Measurements from ENCODE around the gene NF2. TPM values are rescaled to one million over a fixed set of nuclear protein-coding genes. Genes with fewer than 3 reads are reported as not detected.
A peak's percentile ranks its signal among the peaks of the same experiment; 100 is the strongest.

The NF2 gene
- total RNA-seq, 1 donor from 2014 or later: 67.9 TPM

- DNase-seq (ENCODE audit: extremely low spot score, unreplicated experiment): no peak
- peaks cover 49% of the 10 kb centered on the region for H3K4me1 Mint-ChIP-seq (ENCODE audit: unreplicated experiment)
Measured at GRCh38 chr22:29617922-29618629, 14.6 kb downstream of the NF2 start.

DNA sequence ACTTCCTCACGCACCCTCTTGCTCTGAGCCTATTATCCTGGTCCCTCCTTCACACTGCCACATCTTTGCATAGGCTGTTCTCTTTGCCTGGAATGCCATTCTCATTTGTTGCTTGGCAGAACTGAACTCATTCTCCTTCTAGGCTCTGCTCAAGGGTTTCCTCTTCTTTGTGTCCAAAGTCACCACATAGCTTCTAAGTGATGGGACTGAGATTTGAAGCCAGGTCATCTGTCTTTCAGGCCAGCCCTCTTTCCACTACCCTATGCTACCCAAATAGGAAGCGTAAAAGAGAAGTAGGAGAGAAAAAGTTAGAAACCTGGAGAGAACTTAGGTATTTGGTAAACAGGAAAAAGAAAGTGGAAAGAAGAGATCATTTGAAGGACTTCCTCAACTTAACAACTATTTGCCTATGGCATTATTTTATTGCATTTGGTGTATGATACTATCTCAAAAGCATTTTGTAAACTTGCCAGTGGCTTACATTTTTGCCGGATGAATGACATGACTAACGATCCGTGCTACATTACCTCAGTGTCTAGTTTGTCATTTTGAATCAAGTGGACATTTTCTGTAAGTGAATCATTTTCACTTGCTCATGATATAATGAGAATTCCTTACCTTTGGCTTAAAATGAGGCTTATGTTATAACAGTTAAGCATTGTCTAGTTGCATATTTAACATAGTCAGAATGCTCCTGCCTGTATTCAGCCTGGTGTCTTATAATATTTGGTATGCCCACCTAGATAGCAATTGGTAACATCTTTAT, 18.5 kb downstream of the NF2 start:
- TF ChIP-seq CTCF (IDR thresholded peaks at IDR 0.05): no peak
- Mint-ChIP-seq H3K4me3 (ENCODE audit: unreplicated experiment) (peak overlapping the region; percentile 1), H3K9me3 (ENCODE audit: unreplicated experiment) (no peaks in the 10 kb centered on the region), H3K4me1 (ENCODE audit: unreplicated experiment) (peaks cover 72% of the 10 kb centered on the region), H3K36me3 (ENCODE audit: unreplicated experiment) (no peaks in the 10 kb centered on the region), H3K27me3 (ENCODE audit: unreplicated experiment) (no peaks in the 10 kb centered on the region), H3K27ac (ENCODE audit: unreplicated experiment) (peak overlapping the region; percentile 89)
- no peak for DNase-seq (ENCODE audit: extremely low spot score, unreplicated experiment)

More at GRCh38 chr22:29617922-29618629, 14.6 kb downstream of the NF2 start:
- no peaks in the 10 kb centered on the region for H3K36me3 Mint-ChIP-seq (ENCODE audit: unreplicated experiment)
- peak overlapping the region; percentile 20 for H3K27ac Mint-ChIP-seq (ENCODE audit: unreplicated experiment)
- TF ChIP-seq CTCF (IDR thresholded peaks at IDR 0.05): no peak
- no peak overlapping the region for H3K4me3 Mint-ChIP-seq (ENCODE audit: unreplicated experiment)
- no peaks in the 10 kb centered on the region for H3K27me3 Mint-ChIP-seq (ENCODE audit: unreplicated experiment)
- H3K9me3 Mint-ChIP-seq (ENCODE audit: unreplicated experiment): no peaks in the 10 kb centered on the region

DNA sequence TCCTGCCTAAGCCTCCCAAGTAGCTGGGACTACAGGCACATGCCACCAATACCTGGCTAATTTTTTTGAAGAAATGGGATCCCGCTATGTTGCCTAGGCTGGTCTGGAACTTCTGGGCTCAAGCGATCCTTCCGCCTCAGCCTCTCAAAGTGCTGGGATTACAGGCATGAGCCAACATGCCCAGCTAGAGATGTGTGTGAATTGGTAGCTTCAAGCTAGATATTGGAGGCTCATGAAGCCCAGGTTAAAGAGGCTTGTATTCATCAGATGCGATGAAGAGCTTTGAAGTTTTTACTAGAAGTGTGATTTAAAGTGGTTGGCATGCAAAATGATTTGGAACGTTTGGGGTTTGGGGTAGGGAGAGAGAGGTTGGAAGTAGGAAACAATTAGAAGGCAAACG, 19.6 kb downstream of the NF2 start:
- Mint-ChIP-seq H3K4me3 (ENCODE audit: unreplicated experiment) (no peak overlapping the region), H3K9me3 (ENCODE audit: unreplicated experiment) (no peaks in the 10 kb centered on the region), H3K27ac (ENCODE audit: unreplicated experiment) (peak overlapping the region; percentile 89), H3K36me3 (ENCODE audit: unreplicated experiment) (no peaks in the 10 kb centered on the region), H3K4me1 (ENCODE audit: unreplicated experiment) (peaks cover 71% of the 10 kb centered on the region), H3K27me3 (ENCODE audit: unreplicated experiment) (no peaks in the 10 kb centered on the region)
- TF ChIP-seq CTCF (IDR thresholded peaks at IDR 0.05): no peak
- no peak for DNase-seq (ENCODE audit: extremely low spot score, unreplicated experiment)

- no peak overlapping the region for H3K4me3 Mint-ChIP-seq (ENCODE audit: unreplicated experiment)
- TF ChIP-seq CTCF (IDR thresholded peaks at IDR 0.05): no peak
- DNase-seq (ENCODE audit: extremely low spot score, unreplicated experiment): no peak
- H3K27ac Mint-ChIP-seq (ENCODE audit: unreplicated experiment): peak overlapping the region; percentile 89
- no peaks in the 10 kb centered on the region for H3K27me3 Mint-ChIP-seq (ENCODE audit: unreplicated experiment)
- no peaks in the 10 kb centered on the region for H3K36me3 Mint-ChIP-seq (ENCODE audit: unreplicated experiment)
- peaks cover 68% of the 10 kb centered on the region for H3K4me1 Mint-ChIP-seq (ENCODE audit: unreplicated experiment)
- H3K9me3 Mint-ChIP-seq (ENCODE audit: unreplicated experiment): no peaks in the 10 kb centered on the region
Measured at GRCh38 chr22:29623553-29624169, 20.2 kb downstream of the NF2 start.
